Lung (tissue), 12 donors: ENCODE data around the gene CTAGE6. TPM values are rescaled to one million over a fixed set of nuclear protein-coding genes. Genes with fewer than 3 reads are reported as not detected.
"Not testable (repeated sequence)": the region's sequence is repeated elsewhere in the genome, so short reads cannot be mapped to it uniquely, and the experiment has no call there.

ENCODE experiments used
- ATAC-seq: fragments of 200-7000 bp; cut with Tn5 transposase; one replicate; pipeline ENCODE4 v1.9.1; 2020; ENCODE audit warnings: moderate number of reproducible peaks; ENCODE audit not compliant: insufficient read depth, low FRiP score
- DNase-seq, 3 donors: peaks; one replicate each; pipeline ENCODE4 v3.0.0-alpha.2; 2013 to 2017
- H3K27ac ChIP-seq, 2 donors: one replicate each; pipeline ENCODE4 v1.5.1; 2013; ENCODE audit warnings: mild to moderate bottlenecking in 2 of 2, moderate library complexity in 2 of 2, control low read depth in 1 of 2, inconsistent platforms in 1 of 2, low read depth in 1 of 2, low read length in 1 of 2
- H3K27me3 ChIP-seq, 3 donors: one replicate each; pipeline ENCODE4 v1.5.1; 2013; ENCODE audit warnings: low read length in 2 of 3; ENCODE audit not compliant: control insufficient read depth in 3 of 3, insufficient read depth in 3 of 3
- H3K36me3 ChIP-seq, 4 donors: one replicate each; pipeline ENCODE4 v1.5.1; 2013; ENCODE audit warnings: low read length in 4 of 4, mild to moderate bottlenecking in 1 of 4, moderate library complexity in 1 of 4; ENCODE audit not compliant: control insufficient read depth in 4 of 4, insufficient read depth in 4 of 4
- H3K4me1 ChIP-seq, 5 donors: one replicate each; pipeline ENCODE4 v1.5.1; 2013; ENCODE audit warnings: low read length in 5 of 5, mild to moderate bottlenecking in 2 of 5, moderate library complexity in 1 of 5; ENCODE audit not compliant: control insufficient read depth in 5 of 5, insufficient read depth in 5 of 5
- H3K4me3 ChIP-seq: one replicate; pipeline ENCODE4 v1.5.1; 2013; ENCODE audit warnings: mild to moderate bottlenecking, control low read depth, moderate library complexity
- H3K9ac ChIP-seq, 2 donors: one replicate each; pipeline ENCODE4 v1.5.1; 2013; ENCODE audit warnings: low read length in 2 of 2, control low read depth in 1 of 2; ENCODE audit not compliant: insufficient read depth in 1 of 2
- H3K9me3 ChIP-seq, 4 donors: one replicate each; pipeline ENCODE4 v1.5.1; 2013; ENCODE audit warnings: low read length in 3 of 4, mild to moderate bottlenecking in 1 of 4, moderate library complexity in 1 of 4; ENCODE audit not compliant: control insufficient read depth in 4 of 4, insufficient read depth in 3 of 4
- CTCF ChIP-seq: IDR thresholded peaks from 2 replicates; pipeline ENCODE4 v1.5.1; 2012; ENCODE audit warnings: mild to moderate bottlenecking; ENCODE audit errors: control extremely low read depth, extremely low read depth
- WGBS, 2 donors: extraction: QIAGEN DNeasy Blood & Tissue Kit; methylation state at CpG; one replicate each; pipeline ENCODE4 v1.1.7; 2013; 5-methylcytosine and 5-hydroxymethylcytosine counted together
- polyA plus RNA-seq, 2 donors: library from polyadenylated mRNA; stranded (reverse); fragments of 200-250 nt; gene quantifications; one replicate each; pipeline ENCODE4 v1.2.1, GENCODE V29; 2013
- total RNA-seq, 2 donors: library from RNA; depleted of rRNA in 1 of 2; stranded (reverse); fragments of >200 nt in 1 of 2; gene quantifications; one replicate each; pipeline ENCODE4 v1.2.1, GENCODE V29; 2014 to 2021
- donor health status: control.
- donor health status: control.
- donor health status: Bipolar disorder and iron deficiency.
- donor health status: healthy.
- donor health status: DM: yes; HTN: yes; CAD: no.

Gene CTAGE6
- total and polyA plus RNA-seq, 4 donors: 0.01 to 2.0 TPM; not detected in 2

GRCh38 chr7:143728333-143728862 lies 29.1 kb downstream of the CTAGE6 start:
- 93 to 97% methylated on average over 3 of the region's 3 CpGs for WGBS, 2 donors
- no peak for ATAC-seq

GRCh38 chr7:143727561-143727960 lies 29.9 kb downstream of the CTAGE6 start:
- WGBS, 2 donors: no CpG with 5 or more reads among the region's 7 CpGs
- DNase-seq, H3K4me3 ChIP-seq, H3K9me3 ChIP-seq, H3K9ac ChIP-seq, H3K4me1 ChIP-seq, ATAC-seq, H3K27me3 ChIP-seq, H3K36me3 ChIP-seq, H3K27ac ChIP-seq: not testable (repeated sequence)

More at GRCh38 chr7:143728333-143728862, 29.1 kb downstream of the CTAGE6 start:
- Histone ChIP-seq H3K27me3 (no peaks in the 10 kb centered on the region), H3K4me1 (no peaks in the 10 kb centered on the region), H3K9ac (no peak overlapping the region), H3K4me3 (no peak overlapping the region), H3K9me3 (no peaks in the 10 kb centered on the region), H3K27ac (no peak overlapping the region), H3K36me3 (peaks cover 1 to 6% (median 5%) of the 10 kb centered on the region in 4 donors)
- no peak for TF ChIP-seq CTCF
- no peak for DNase-seq

- H3K4me1 ChIP-seq, H3K9ac ChIP-seq, H3K27ac ChIP-seq, DNase-seq, H3K4me3 ChIP-seq, ATAC-seq, H3K36me3 ChIP-seq, H3K27me3 ChIP-seq, H3K9me3 ChIP-seq: not testable (repeated sequence)
- no CpG with 5 or more reads among the region's 6 CpGs for WGBS, 2 donors
These were observed 31.4 kb downstream of the CTAGE6 start for GRCh38 chr7:143726143-143726542.

GRCh38 chr7:143720335-143720734 lies 37.2 kb downstream of the CTAGE6 start:
- not testable (repeated sequence) for H3K9ac ChIP-seq, DNase-seq, H3K27ac ChIP-seq, H3K27me3 ChIP-seq, ATAC-seq, H3K4me3 ChIP-seq, H3K36me3 ChIP-seq, H3K9me3 ChIP-seq, H3K4me1 ChIP-seq
- WGBS, 2 donors: no CpG with 5 or more reads among the region's 6 CpGs

- not testable (repeated sequence) for H3K4me1 ChIP-seq, ATAC-seq, H3K4me3 ChIP-seq, DNase-seq, H3K9me3 ChIP-seq, H3K27ac ChIP-seq, H3K9ac ChIP-seq, H3K36me3 ChIP-seq, H3K27me3 ChIP-seq
These were observed 41.8 kb downstream of the CTAGE6 start for GRCh38 chr7:143715543-143716193.

GRCh38 chr7:143714581-143715454 lies 42.7 kb downstream of the CTAGE6 start:
- not testable (repeated sequence) for H3K9me3 ChIP-seq, H3K36me3 ChIP-seq, ATAC-seq, H3K9ac ChIP-seq, H3K27me3 ChIP-seq, DNase-seq, H3K4me1 ChIP-seq, H3K4me3 ChIP-seq, H3K27ac ChIP-seq
- WGBS, 2 donors: no CpG with 5 or more reads among the region's 11 CpGs

GRCh38 chr7:143712381-143712780 lies 45.1 kb downstream of the CTAGE6 start:
- H3K4me1 ChIP-seq, H3K9ac ChIP-seq, H3K27ac ChIP-seq, ATAC-seq, H3K9me3 ChIP-seq, H3K27me3 ChIP-seq, H3K36me3 ChIP-seq, H3K4me3 ChIP-seq: not testable (repeated sequence)
- DNase-seq: peak in 1 of 3 donors; percentile 4
- 71 to 91% methylated on average over 2 of the region's 5 CpGs for WGBS, 2 donors
